Right atrium auricular region (tissue), 2 donors: ENCODE results near the gene PGBD5. TPM values are rescaled to one million over a fixed set of nuclear protein-coding genes. Genes with fewer than 3 reads are reported as not detected.

Experiments
- DNase-seq: peaks from one replicate; pipeline ENCODE4 v3.0.0-alpha.2; 2019; ENCODE audit warnings: low spot score
- H3K27ac ChIP-seq, 2 donors: fragments of 200-600 bp; sonication (generic); 1 replicate in 1 of 2; 2 replicates in 1 of 2; pipeline ENCODE4 v1.5.1; 2016 to 2019
- H3K27me3 ChIP-seq, 2 donors: fragments of 200-600 bp; sonication (generic); one replicate each; pipeline versions ENCODE4 v1.5.1 to v1.6.0; 2017 to 2019
- H3K36me3 ChIP-seq: fragments of 200-600 bp; sonication (generic); one replicate; pipeline ENCODE4 v1.5.1; 2016
- H3K4me1 ChIP-seq, 2 donors: fragments of 200-600 bp; sonication (generic); one replicate each; pipeline versions ENCODE4 v1.5.1 to v1.6.0; 2017 to 2019
- H3K4me3 ChIP-seq, 2 donors: fragments of 200-600 bp; sonication (generic); 1 replicate in 1 of 2; 2 replicates in 1 of 2; pipeline ENCODE4 v1.5.1; 2017 to 2019; ENCODE audit warnings: mild to moderate bottlenecking in 1 of 2, moderate library complexity in 1 of 2
- H3K9me3 ChIP-seq, 2 donors: fragments of 200-600 bp; sonication (generic); one replicate each; pipeline ENCODE4 v1.5.1; 2019
- CTCF ChIP-seq, 2 donors: fragments of 200-600 bp; sonication (generic); IDR thresholded peaks; one replicate each; pipeline ENCODE4 v1.5.1; 2019; ENCODE audit warnings: antibody characterized with exemption in 2 of 2
- total RNA-seq, 2 donors: library from RNA; depleted of rRNA; stranded (reverse); fragments of >200 nt; gene quantifications; one replicate each; pipeline ENCODE4 v1.1.0, GENCODE V29; 2016

Gene PGBD5
- total RNA-seq, 2 donors from 2014 or later = 13.2 to 18.5 TPM

DNA sequence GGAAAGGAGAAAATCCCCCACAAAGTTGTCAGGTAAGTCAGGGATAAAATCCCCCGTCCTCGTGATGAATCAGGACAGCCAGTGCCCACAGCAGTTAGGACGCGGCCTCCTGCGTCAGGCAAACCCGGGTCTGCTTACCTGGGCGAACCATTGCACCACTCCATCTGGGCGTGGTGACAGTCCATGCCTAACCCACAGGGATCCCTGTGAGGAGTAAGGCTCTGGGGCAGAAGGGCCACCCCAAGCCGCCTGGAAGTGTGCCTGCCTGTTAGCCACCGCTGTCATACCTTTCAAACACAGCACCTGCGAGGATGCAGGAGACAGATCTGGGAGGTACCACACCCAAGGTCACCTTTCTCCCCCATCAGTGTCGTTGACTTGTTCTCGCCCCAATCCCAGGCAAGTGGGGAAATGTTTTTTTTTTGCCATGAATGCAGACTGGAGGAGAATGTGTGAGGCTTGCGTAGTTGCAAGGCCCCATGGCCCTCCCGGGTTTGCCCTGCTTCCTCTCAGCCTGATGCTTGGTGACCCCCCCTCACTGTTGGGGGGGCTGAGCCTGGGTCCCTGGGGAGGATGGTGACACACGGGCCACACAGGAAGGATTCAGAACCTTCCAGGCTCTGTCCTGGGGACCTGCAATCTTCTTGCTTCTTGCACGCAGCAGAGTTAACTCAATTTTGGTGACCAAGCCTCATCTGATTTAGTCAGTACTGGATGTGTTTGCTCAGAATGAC is 107.0 kb downstream of the PGBD5 start:
- Histone ChIP-seq H3K36me3 (no peaks in the 10 kb centered on the region), H3K27ac (no peak overlapping the region), H3K4me1 (peaks cover 0 to 17% of the 10 kb centered on the region in 2 donors), H3K27me3 (no peaks in the 10 kb centered on the region), H3K4me3 (no peak overlapping the region), H3K9me3 (no peaks in the 10 kb centered on the region)
- no peak for TF ChIP-seq CTCF (IDR thresholded peaks at IDR 0.05)
- DNase-seq = no peak

DNA sequence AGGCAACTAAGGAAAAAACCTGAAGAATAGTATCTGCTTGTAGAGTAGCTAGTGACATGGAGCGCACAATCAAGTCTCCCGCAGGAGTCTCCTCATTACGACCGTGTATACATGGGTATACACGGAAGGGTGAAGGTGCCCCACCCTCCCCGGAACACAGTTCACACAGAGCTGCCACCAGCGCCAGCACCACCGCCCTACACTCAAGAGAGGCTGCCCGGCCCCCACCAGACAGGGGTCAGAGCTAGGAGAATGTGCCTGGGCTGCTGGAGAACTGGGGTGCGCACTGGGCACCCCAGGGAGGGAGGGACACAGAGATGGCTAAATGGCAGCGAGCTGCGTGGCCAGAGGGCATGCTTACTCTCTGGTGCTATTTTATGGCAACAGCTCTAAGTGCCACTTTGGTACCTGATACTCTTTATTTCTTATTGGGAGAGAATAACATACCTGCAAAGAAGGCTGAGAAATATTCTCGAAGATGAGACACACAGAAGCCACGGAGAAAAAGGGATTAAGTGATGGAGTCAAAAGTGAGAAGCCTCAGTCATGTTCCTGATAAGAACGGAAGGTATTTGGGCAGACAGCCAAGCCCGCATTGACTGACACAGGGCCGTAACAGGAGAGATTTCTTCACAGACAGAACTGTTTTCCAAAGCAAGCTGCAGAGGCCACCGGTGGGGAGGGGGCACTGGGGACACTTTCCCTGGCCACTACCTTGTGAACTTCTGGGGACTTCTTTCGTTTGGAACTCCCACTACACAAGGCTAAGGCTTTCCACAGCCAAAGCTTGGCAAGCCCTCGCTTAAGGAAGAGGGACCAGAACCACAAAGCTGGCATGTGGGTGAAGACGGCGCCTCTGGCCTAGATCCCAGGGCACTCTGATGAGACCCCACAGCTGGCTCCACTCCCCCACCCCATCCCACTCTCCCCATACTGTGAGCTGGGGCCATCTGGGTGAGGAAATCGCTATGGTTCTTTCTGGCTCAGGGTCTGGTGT is 108.0 kb downstream of the PGBD5 start:
- TF ChIP-seq CTCF (IDR thresholded peaks at IDR 0.05) = no peak
- Histone ChIP-seq H3K36me3 (no peaks in the 10 kb centered on the region), H3K4me1 (peaks cover 0 to 17% of the 10 kb centered on the region in 2 donors), H3K27me3 (no peaks in the 10 kb centered on the region), H3K4me3 (no peak overlapping the region), H3K9me3 (no peaks in the 10 kb centered on the region), H3K27ac (peak overlapping the region in 1 of 2 donors; percentile 13)
- no peak for DNase-seq

DNA sequence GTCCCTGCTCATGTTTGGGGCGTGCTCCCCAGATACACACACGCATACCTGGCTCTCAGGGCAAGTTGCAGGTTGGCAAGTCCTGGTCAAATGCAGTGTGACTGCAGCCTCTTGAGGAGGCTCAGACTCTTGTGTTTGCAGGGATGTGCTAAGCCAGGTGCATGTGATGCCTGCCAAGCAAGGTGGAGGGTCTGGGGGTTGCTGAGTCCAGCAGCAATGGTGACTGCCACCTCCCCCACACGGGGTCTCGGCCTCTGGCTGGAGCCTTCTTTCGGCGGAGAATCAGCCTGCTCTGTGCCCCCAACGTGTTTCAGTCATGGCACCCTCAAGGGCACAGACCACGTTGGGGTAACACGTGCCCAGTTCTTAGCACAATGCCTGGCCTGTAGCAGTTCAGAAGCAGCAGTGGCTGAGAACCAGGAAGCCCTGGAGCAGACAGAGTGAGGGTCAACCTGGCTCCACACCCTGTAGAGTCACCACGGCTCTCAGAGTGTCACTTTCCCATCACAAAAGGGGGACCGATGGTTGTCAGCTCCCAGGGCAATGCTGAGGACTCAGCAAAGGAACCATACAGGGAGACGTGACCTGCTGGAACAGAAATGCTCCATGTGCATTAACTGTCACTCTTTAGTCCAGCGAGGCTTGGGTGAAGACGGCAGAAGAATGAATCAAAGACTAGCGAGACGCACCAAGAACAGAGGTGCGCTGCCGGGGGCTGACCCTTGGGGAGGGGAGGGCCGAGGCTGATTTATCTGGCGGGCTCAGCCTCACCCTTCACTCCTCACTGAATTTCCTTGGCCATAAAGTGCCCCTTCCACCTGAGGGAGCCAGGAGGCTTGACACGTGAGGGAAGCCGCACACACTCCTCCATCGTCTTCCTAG is 109.0 kb downstream of the PGBD5 start:
- H3K4me1 ChIP-seq = peaks cover 0 to 17% of the 10 kb centered on the region in 2 donors
- H3K4me3 ChIP-seq = no peak overlapping the region
- no peaks in the 10 kb centered on the region for H3K36me3 ChIP-seq
- H3K27ac ChIP-seq = no peak overlapping the region
- no peaks in the 10 kb centered on the region for H3K9me3 ChIP-seq
- no peak for DNase-seq
- H3K27me3 ChIP-seq = no peaks in the 10 kb centered on the region
- no peak for TF ChIP-seq CTCF (IDR thresholded peaks at IDR 0.05)

GRCh38 chr1:230315099-230315498 is 111.0 kb downstream of the PGBD5 start:
- Histone ChIP-seq H3K4me3 (no peak overlapping the region), H3K27ac (no peak overlapping the region), H3K27me3 (no peaks in the 10 kb centered on the region), H3K36me3 (no peaks in the 10 kb centered on the region), H3K9me3 (no peaks in the 10 kb centered on the region), H3K4me1 (peaks cover 0 to 9% of the 10 kb centered on the region in 2 donors)
- no peak for DNase-seq
- TF ChIP-seq CTCF (IDR thresholded peaks at IDR 0.05) = no peak

DNA sequence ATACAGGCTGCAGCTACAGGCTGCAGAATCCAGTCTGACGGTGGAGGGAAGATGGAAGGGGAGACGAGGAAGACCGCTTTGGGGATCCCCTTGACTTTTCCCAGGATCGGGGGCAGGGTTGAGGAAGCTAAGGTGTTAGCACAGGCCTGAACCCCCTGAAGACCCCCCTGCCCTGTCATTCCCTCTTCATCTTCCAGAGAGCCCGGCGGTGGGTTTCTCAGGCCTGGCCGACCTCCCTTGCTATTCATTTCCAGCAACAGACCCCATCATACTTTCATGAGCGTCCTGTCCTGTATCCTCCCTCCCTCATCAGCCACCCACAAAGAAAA is 112.0 kb downstream of the PGBD5 start:
- no peak for TF ChIP-seq CTCF (IDR thresholded peaks at IDR 0.05)
- Histone ChIP-seq H3K4me1 (peaks cover 0 to 9% of the 10 kb centered on the region in 2 donors), H3K36me3 (no peaks in the 10 kb centered on the region), H3K9me3 (no peaks in the 10 kb centered on the region), H3K27ac (no peak overlapping the region), H3K27me3 (no peaks in the 10 kb centered on the region), H3K4me3 (no peak overlapping the region)
- DNase-seq = no peak
